Astrocyte of the hippocampus (primary cell): ENCODE data around the gene HS6ST2.

Experiments used
- DNase-seq: peaks from one replicate; pipeline ENCODE4 v3.0.0; 2011; ENCODE audit warnings: low read depth, low spot score

The HS6ST2 gene

DNA sequence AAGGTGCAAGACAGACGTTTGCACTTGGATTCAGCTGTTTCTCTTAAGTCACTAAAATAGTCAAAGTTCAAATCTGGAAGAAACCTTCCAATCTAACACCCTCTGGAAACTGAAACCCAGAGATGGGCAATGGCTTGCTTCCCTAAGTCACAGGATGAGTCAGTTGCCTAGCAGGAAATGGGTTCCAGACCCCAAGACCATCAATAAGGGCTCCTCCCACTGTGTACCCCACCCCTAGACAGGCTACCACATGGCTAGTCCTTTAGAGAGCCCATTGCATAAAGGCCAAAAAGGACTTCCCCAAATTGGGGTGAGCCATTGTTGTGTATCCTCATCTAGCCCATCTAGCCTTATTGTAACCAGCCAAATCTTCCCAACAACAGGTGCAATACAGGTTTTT lies 216.2 kb downstream of the HS6ST2 start:
- no peak for DNase-seq

DNA sequence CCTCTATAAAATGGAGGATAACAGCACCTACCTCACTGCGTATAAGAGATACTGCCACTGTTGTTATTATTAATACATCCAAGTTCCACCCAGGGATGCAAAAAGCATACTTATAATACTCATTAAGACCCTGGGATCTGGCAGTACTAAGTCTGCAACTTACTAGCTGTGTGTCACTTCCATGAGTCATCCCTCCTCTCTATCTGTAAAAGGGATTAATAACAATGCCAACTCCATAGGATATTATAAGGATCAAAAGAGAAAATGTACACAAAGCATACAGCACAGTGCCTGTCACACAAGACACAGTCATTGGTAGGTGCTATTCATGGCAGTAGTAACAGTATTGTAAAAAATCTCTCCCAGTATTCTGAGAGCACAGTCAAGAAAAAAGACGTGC lies 216.7 kb downstream of the HS6ST2 start:
- peak; percentile 16 for DNase-seq

- peak; percentile 29 for DNase-seq
These were observed 217.9 kb downstream of the HS6ST2 start for GRCh38 chrX:132740316-132741123.

- DNase-seq, result no peak
These were observed 219.5 kb downstream of the HS6ST2 start for GRCh38 chrX:132738951-132739350.

- no peak for DNase-seq
These were observed 220.7 kb downstream of the HS6ST2 start for GRCh38 chrX:132737743-132738142.

- DNase-seq, result no peak
These were observed 226.2 kb downstream of the HS6ST2 start for GRCh38 chrX:132732236-132732635.

DNA sequence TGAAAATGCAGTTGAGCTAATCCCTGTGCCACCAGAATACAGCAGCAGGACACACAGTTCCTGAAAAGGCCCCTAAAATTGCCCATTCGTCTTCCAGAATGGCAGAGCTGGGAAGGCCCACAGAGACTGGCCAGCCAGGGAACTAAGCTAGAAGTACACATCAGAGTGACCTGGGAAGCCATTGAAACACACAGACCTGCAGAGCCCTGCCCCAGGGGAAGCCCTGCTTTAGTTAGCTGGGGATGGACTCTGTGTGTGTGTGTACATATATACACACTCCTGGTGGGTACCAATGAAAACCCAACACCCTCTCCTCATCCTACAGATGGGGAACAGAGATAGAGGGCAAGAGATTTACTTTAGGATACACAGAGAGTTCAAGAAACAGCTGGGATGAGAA lies 227.7 kb downstream of the HS6ST2 start:
- no peak for DNase-seq

GRCh38 chrX:132730266-132730665 lies 228.2 kb downstream of the HS6ST2 start:
- DNase-seq, result no peak

DNA sequence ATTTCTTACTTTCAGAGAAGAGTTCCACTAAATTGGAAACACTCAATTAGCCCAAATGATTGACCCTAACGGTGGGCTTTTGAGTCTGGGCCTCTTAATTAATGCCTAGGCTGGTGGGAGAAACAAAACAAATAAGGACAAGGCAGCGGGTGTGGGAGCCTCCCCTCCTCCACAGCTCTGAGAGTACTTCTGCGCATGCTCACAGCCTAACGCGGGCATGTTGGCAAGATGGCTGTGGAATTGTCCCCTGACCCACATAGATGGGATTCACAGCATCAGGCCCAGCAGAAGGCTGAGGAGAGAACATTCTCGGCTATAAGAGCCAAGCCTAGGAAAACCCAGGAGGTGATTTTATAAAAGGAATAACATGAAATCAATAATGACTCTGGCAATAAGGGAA lies 230.1 kb downstream of the HS6ST2 start:
- no peak for DNase-seq

DNA sequence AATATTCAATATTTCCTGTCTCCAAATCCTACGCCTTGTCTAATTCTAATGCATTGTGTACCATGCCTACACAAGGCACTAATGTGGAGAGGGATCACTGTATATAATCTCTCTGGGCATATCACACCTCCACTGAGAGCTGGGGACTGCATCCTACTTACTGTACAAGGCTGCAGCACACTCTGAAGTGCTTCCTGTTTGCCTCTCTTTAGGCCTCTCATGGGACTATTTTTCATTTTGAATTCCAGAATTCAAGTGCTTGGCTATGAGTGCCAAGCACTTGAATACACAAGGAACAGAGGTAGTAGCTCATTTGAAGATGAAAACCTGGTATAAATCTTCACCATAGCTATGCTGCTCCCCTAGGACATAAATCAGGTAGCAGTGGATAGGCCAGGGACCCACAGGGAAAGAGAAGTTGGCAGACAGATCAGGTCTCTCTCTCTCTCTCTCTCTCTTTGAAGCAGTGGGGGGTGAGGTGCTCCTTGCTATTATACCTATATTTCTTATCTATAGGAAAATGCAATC lies 239.9 kb downstream of the HS6ST2 start:
- DNase-seq, result no peak

DNA sequence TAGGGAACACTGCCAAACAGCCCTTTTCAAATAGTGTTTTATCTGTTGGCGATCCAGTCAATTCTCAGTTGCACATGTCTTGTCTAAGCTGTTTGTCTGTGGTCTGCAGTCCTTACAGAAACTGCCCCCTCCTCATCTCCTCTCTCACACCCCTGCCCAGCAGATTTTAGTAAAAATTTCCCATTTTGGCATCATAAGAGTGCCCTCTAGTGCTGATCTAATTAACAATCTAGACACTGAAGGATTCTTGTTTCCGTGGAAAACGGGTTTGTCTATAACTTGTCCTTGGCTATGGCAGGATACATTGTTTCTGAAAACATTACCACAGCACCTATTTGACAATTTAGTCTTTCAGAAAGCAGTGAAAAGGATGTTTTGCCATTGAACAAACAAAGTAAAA lies 242.4 kb downstream of the HS6ST2 start:
- no peak for DNase-seq

- DNase-seq, result no peak
These were observed 243.5 kb downstream of the HS6ST2 start for GRCh38 chrX:132714913-132715312.

- DNase-seq, result no peak
These were observed 246.1 kb downstream of the HS6ST2 start for GRCh38 chrX:132712350-132712749.

DNA sequence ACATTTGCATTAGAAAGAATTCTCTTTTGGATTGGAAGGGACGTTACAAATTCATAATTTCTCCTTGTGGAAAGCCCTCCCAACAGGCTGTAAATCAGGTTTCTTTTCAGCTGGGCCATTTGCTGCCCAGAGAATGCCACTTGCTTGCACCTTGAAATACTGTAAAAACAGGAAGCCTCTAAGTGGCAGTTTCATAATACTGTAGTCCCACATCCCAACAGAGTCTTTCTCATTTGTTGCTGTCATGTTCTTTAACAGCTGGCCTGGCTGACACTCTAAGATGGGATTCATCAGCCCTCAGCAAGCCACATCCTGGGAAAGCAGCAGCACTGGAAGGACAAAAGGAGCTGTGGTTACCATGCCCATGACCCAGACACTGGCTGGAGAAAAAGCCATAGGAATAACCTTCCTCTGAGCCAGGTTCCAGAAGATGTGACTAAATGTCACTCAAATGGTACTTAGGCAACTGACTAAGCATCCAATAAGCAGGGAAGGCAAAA lies 247.7 kb downstream of the HS6ST2 start:
- no peak for DNase-seq

DNA sequence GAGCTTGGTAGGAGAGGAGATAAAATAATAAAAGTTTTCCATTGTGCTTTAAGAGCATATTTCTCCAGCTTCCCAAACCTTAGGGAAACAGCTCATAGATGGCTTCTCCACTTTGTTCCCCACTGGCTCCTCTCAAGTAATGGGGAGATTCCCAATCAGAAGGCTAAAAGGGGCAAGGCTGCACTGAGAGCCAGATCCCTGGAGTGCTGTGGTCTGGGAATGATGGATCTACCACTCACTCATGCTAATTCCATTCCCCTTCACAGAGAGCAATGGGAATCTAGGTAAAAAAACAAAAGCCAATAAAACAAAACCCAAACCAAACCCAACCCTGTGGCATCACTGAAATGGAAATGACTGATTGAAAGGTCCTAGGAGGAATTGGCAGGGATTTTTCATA lies 249.9 kb downstream of the HS6ST2 start:
- no peak for DNase-seq

- no peak for DNase-seq
These were observed 253.7 kb downstream of the HS6ST2 start for GRCh38 chrX:132704769-132705168.

DNA sequence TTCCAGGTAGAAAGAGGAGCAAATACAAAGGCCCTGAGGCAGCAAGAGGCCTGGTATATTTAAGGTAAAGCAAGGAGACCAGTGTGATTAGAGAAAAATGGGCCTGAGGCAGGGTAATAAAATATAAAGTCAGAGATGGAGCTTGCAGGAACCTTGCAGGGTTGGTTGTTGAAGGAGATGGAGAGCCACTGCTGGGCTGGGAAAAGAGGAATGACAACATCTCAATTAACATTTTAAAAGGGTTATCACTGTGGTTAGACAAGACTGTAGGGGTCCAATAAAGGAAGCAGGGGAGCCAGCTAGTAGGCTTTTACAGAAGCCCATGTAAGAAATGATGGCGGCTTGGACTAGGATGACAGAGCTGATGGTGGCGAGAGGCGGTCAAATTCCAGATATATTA lies 264.0 kb downstream of the HS6ST2 start:
- no peak for DNase-seq

- no peak for DNase-seq
These were observed 265.9 kb downstream of the HS6ST2 start for GRCh38 chrX:132692526-132692925.

DNA sequence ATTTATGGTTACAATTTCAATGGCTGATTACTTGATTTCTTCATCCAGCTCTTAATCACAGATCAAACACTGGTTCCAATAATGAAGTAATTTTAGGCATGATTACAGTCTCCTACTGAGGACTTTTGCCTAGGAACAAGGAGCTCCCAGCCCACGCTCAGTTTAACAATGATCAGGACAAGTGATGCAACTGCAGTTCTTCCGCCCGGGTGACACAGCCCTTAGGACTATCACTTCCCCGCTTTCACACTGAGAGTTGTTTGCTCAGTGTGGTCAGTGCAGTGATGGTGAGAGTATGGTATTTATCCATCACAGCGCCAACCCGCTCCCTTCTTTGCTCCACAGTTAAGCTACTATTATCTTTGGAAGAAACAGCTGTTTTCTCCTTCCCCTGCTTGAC lies 266.4 kb downstream of the HS6ST2 start:
- DNase-seq, result no peak

DNA sequence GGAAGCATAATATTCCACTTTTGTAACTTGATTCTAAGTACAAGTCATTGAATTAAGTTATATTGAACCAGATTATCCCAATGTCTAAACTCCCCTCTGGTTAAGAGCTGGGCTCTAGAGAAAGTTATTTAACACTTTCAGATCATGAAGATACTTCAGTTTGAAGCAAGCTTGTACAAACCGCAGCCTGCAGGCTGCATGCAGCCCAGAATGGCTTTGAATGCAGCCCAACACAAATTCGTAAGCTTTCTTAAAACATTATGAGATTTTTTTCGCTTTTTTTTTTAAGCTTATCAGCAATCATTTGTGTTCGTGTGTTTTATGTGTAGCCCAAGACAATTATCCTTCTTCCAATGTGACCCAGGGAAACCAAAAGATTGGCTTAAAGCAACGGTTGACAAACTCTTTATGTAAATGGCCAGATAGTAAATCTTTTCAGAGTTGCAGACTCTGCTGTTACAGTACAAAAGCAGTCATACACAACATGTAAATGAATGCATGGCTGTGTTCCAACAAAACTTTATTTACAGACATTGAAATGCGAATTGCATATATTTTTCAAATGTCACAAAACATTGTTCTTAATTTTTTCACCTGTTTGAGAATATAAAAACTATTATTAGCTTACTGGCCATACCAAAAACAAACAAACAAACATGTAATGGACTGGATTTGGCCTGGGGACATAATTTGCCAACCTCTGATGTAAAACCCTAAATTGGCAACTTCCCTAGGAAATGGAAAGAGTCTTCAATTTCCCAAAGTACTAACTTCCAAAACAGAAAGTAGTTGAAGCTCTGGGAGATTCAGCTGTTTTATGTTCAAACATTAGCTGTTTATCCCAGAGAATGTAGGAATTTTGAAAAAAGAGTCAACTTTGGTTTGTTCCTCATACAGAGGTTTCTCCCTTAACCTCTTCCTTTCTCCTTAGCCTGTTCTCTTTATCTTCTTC lies 268.5 kb downstream of the HS6ST2 start:
- peak; percentile 14 for DNase-seq

DNA sequence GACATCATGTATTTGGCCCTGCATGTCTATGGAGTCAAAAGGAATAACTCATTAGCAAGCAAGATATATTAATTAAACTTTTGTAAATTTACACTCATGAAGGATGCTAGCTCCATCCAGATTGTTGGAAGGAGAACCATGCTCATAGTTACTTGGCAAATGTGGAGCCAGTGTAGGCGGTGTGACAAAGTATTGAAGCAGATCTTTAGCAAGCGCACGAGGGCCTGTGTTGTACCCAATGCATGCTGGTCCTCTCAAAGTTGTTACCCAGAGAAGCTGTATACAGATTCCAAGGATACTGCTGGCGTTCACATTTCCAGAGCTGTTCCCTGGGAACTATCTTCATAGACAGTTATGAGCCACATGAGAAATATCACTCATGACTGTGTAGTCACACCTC lies 273.2 kb downstream of the HS6ST2 start:
- DNase-seq, result no peak

DNA sequence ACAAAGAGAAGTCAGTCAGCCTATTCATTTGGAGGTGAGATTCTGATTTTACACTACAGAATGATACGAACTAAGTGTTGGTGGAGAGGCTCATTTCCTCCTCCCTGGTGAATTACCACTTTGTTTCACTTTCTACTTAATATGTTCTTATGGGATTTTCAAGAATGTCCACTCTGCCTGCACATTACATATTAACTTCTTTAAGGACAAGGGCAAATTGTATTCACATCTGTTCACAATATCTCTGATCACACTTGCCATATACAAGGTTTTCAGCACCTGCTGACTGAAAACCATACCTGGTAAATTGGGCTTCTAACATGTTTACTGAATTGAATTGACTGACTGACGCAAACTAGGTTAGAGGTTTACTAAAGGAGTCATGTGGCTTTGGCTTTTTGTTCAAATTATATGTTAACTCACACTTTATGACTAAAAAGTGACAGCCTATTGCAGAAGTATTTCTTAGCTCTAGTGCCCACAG lies 281.2 kb downstream of the HS6ST2 start:
- DNase-seq, result no peak
